Activated T-cell treated with anti-CD3 and anti-CD28 coated beads, Interleukin-2, amount 50 U/mL, for 1 hour (primary cell): Measurements from ENCODE around the gene NFU1.
A peak's percentile ranks its signal among the peaks of the same experiment; 100 is the strongest.
"Not testable (repeated sequence)": the region's sequence is repeated elsewhere in the genome, so short reads cannot be mapped to it uniquely, and the experiment has no call there.

Experiments
- DNase-seq: peaks from one replicate; pipeline ENCODE4 v3.0.0-alpha.2; 2020

Gene NFU1

GRCh38 chr2:69449906-69450305 is 12.7 kb upstream of the NFU1 start:
- no peak for DNase-seq

DNA sequence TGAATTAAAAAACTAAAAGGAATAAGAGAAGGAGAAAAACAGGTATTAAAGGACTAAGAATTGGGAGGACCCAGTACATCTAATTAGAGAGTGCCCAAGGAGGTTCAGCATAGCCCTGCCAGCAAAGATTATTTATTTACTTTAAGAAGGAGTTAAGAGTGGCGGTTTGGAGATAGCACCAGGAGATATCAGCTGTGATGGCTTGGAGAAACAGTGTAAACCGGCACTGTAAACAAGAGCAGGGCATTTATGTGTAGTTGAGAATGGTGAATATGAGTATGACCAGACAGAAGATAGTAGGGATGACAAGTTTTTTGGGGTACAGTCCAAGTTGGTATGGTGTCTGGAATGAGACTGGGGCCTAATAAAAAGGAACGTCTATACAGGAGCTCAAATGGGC is 6.4 kb upstream of the NFU1 start:
- not testable (repeated sequence) for DNase-seq

DNA sequence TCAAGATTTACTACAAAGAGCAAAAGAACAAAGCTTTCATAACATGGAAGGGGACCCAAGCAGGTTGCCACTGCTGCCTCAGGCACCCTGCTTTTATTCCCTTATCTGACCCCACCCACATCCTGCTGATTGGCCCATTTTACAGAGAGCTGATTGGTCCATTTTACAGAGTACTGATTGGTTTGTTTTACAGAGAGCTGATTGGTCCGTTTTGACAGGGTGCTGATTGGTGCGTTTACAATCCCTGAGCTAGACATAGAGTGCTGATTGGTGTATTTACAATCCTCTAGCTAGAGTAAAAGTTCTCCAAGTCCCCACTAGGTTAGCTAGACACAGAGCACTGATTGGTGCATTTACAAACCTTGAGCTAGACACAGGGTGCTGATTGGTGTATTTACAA is 2.3 kb upstream of the NFU1 start:
- not testable (repeated sequence) for DNase-seq

DNA sequence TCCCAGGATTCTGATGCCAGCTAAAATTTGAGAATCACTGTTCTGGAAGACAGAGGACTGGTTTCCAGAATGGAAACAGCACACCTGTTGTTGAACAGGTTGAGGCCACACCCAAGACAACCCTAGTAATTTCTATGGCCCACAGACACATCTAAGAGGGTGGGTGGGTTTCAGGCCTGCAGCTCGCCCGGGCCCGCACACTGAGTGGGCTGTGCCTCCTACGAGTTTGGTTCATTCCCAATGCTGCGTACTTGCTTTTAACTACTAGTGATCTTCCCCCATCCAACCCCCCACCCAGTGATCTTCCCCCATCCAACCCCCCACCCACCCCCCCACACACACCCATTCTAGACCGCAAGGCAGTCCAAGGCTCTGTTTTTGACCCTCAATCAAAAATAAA is 1.3 kb upstream of the NFU1 start:
- DNase-seq, result no peak

GRCh38 chr2:69437751-69438154 is 518 bp upstream of the NFU1 start:
- no peak for DNase-seq

GRCh38 chr2:69436596-69436937 is 668 bp downstream of the NFU1 start:
- no peak for DNase-seq

DNA sequence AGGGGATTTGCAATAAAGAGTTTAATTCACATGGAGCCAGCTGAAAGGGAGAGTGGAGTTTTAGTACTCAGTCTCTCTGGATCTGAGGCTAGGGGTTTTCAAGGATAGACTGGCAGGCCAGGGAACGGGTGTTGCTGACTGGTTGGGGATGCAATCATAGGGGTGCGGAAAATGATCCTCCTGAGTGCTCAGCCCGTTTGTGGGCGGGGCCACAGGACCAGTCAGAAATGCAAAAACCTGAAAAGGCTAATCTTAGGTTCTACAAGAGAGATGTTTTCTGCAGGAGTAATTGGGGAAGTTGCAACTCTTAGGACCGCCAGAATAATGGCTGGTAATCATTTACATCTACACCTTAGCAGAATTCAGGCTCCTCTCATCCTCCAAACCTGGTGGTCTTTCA is 2.5 kb downstream of the NFU1 start:
- no peak for DNase-seq

DNA sequence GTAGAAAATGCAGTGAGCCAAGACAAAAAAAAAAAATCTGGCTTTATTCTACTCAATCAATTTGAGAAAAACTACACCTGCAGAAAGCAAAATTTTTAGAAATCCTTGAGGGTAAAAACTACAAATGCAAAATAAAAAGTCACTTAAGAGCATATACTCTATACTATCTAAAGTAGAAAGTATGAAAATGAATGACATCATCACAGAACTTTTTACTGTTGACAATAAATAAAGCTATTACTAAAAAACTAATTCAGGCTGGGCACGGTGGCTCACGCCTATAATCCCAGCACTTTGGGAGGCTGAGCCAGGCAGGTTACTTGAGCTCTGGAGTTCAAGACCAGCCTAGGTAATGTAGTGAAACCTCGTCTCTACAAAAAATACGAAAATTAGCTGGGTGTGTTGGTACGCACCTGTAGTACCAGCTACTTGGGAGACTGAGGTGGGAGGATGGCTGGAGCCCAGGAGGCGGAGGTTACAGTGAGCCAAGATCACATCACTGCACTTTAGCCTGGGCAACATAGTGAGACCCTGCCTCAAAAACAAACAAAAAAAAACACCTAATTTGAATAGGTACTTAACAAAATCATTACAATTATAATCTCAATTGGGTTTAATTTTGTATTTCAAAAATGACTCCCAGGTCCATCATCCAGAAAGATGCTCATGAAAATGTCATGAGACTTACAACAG is 7.6 kb downstream of the NFU1 start:
- no peak for DNase-seq

DNA sequence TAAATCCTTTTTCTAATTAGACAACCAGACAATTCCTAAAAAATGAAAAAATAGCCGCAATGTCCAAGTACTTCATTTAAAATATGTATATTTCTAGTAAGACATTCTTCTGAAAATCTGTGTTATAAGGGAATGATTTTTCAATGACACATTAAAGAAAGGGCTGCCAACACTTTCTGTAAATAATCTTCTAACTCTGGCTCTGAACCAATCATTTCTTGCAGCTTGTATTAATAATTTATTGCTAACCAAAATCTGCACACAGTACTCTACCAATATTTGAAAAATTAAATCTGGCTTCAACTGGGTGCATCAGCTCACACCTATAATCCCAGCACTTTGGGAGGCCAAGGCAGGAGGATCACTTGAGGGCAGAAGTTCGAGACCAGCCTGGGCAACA is 8.3 kb downstream of the NFU1 start:
- no peak for DNase-seq

- no peak for DNase-seq
Observed at GRCh38 chr2:69424419-69424818, 12.8 kb downstream of the NFU1 start.

DNA sequence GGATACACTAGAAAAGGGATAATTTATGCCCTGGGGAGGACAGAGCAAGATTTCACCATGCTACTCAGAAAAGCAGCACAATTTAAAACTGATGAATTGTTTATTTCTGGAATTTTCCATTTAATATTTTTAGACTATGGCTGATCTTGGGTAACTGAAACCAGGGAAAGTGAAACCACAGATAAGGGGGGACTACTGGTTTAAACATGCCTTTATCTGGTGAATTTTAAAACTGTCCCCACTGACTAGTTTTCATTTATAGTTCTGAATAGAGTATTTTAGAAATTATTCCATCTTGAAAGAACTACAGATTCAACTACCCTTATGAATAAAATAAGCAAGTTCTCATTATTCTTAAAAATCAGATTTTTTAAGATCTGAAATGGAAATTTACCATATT is 15.0 kb downstream of the NFU1 start:
- DNase-seq, result no peak

GRCh38 chr2:69419111-69419510 is 18.1 kb downstream of the NFU1 start:
- DNase-seq, result not testable (repeated sequence)

DNA sequence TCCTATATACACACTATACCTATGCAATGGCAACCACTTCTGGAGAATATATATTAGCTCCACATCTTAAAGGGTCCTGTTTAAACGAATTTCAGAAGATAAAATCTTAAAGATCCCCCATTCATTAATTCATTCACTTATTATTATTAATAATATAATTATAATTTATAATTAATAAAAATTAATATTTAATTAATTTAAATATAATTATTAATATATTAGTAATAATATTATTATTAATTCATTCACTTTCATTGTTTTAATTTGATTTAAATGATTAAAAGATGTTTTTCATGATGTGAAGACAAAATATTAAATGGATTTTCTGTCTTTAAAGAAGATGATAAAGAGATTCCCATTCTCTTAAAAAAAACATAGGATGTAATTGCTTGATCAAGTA is 21.1 kb downstream of the NFU1 start:
- DNase-seq, result no peak

GRCh38 chr2:69411120-69411519 is 26.1 kb downstream of the NFU1 start:
- no peak for DNase-seq

DNA sequence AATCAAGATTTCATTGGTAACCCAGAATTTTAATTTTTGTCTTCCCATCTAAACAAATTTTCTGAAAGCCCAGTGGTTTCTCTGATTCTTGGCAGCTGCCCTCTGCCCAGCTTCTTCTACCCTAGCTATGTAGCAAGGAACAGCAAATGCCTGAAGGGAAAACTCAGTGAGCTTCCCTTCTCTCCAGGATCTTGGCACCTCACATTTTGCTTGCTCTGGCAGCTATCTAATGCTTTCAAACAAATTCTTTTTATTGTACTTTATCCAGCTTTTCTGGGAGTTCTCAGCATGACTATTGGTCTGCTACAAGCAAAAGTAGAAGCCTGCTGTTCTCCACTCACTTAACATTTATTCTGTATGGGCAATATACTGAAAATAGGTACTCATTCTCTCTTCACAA is 31.9 kb downstream of the NFU1 start:
- no peak for DNase-seq

- DNase-seq, result no peak
Observed at GRCh38 chr2:69400121-69400520, 37.1 kb downstream of the NFU1 start.

DNA sequence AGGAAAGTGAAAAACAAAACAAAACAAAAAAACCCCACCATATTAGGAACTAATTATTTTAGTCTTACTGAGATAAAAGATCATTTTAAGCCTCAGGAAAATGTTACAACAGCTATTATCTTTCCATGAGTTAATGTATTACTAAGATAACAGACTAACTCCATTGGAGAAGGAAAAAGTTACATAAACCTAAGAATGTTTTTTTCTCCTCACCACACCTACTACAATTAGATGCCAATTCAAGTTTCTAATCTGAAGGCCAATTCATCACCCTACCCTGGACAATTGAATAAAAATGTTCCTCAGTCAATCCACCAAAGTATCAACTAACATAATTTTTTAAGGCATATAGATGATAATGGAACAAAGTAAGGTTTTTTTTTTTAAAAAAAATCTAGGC is 40.0 kb downstream of the NFU1 start:
- no peak for DNase-seq

- no peak for DNase-seq
Observed at GRCh38 chr2:69395866-69396265, 41.4 kb downstream of the NFU1 start.

GRCh38 chr2:69393963-69394362 is 43.3 kb downstream of the NFU1 start:
- no peak for DNase-seq

DNA sequence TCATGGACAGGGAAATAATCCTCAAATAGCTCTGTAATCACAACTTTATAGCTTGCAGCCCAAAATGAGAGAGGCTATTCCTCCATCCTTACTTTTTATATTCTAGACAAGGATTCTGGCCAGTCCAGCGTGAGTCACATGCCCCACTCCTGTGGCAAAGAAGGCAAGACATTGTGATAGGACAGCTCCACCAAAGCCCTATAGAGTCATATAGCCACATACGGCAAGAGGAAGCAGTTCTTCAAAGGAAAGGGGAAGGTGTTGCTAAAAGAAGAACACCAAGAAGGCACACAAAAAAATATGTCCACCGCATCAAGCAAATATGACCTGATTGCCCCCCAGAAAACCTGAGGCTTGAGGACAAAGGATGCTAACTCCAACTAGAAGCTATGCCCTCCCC is 46.8 kb downstream of the NFU1 start:
- no peak for DNase-seq

DNA sequence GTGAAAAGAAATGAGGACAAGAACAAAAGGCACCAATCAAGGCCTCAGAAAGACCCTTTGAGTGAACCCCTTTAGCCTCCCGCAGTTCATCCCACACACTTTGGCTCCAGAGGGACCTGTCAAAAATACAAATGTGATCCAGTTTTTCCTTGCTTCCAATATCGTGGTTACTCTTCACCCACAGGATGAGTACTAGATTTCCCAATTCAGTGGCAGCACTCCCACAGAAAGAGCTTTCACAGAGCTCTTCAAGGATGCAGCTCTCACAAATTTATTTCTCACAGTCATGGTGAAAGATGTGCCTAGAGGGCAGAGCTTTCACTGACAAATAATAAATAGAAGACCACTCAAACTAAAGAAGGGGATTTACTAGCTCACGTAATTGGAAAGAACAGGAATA is 47.2 kb downstream of the NFU1 start:
- DNase-seq, result no peak

GRCh38 chr2:69389271-69389670 is 48.0 kb downstream of the NFU1 start:
- no peak for DNase-seq

- no peak for DNase-seq
Observed at GRCh38 chr2:69387770-69388481, 49.3 kb downstream of the NFU1 start.

DNA sequence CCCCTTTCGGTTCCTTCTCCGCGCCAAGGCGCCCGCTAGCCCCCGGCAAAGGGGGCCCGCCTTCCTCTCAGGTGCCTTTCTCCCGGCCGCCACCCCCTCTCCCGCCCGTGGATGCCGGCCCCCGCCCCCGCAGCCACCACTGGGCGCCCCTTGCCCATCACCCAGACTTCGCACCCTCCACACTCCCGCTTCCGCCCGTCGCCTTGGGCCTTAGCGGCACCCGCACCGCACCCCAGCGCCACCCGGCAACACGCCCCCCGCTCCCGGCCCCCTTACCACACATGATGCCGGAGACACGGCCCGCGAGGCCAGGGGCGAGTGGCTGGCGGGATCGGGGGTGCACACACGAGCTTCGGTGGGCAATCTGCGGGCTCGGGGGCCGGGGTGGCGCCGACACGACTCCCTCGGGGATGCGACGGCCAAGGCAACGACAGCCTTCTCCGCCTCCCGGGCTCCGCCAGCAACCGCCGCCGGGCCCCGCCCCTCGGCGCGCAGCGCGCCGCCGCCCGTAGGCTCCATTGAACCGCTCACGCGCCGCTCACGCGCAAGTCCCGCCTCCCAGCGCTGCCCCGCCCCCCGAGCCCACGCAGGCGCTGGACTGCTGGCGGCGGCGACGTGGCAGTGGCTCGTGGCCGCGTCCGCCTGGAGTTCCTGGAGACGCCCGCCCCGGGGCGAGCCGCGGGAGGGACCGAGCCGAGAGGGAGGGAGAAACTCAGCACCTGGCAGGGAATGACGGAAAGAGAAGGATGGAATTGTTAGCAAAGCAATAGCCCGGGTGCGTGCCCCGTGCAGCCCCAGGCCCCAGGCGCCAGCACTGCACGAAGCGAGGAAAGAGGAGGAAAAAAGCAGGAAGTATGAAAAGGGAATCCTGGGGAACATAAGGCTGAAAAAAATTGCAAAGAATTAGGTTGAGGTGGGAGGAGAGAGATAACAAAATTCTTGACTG is 50.2 kb downstream of the NFU1 start, which contains the start of gene GFPT1:
TSS of gene GFPT1 (minus strand) at position 439 of the 946 bp plus-strand sequence. CDS start at position 283, 156 bp downstream.
- peak; percentile 95 for DNase-seq
